ENCODE measurements around the gene SIGMAR1. TPM values are rescaled to one million over a fixed set of nuclear protein-coding genes. Genes with fewer than 3 reads are reported as not detected.

SIGMAR1 gene
- total RNA-seq, 1 donor from 2014 or later = 73.2 TPM

DNA sequence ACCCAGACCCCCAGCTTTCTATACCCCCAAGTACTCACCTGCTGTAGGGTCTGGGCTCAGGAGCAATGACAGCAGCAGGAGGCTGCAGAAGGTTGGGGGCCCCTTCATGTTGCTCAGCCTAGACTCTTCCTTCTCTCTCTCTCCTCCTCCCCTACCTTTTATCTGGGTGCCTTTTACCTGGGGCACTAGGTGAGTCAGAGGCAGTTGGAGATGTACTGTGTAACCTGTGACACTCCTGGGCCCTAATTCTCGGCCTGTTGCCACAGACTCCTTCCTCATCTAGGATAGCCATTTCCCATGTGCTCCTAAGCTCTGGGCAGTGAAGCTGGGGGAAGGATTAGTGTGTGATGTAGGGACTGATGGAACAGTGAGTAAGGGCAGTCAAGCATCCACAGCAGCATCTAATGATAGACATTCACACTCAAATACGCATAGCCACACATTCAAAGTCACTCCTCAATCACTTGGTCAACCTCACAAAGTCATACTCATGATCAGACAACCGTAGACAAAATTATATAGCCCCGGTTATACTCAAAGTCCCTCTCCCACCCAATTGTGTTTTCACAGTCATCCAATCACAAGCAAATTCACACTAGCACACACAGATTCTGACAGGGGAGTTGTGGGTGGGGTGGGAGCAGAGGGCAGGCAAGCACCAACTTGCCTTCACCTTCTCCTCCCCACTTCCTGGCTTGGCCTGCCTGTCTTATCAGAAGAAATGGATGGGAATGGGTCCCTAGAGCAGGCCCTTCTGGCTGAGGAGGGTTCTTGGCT, 25.1 kb upstream of the SIGMAR1 start, which contains the start of gene CCL27:
CCL27 (minus strand) TSS at position 132 of the 777 bp plus-strand sequence; CDS start at position 108, 24 bp downstream.
- Histone ChIP-seq H3K4me2 (ENCODE audit: low read length) (no peak within 1 kb of the TSS), H3K79me2 (ENCODE audit: insufficient read depth, low read length) (peaks cover 14% of the 10 kb centered on the region), H3K27me3 (ENCODE audit: insufficient read depth, low read length) (no peaks in the 10 kb centered on the region), H3K4me1 (ENCODE audit: insufficient read depth, low read length) (peaks cover 12% of the 10 kb centered on the region), H3K9ac (ENCODE audit: low read length) (no peak within 1 kb of the TSS), H3K27ac (ENCODE audit: low read depth, low read length) (no peak within 1 kb of the TSS), H3K4me3 (ENCODE audit: insufficient read depth, low read depth, low read length) (no peak within 1 kb of the TSS), H3K9me3 (ENCODE audit: insufficient read depth, low read depth, low read length) (no peaks in the 10 kb centered on the region), H4K20me1 (ENCODE audit: insufficient read depth, low read length) (peaks cover 6% of the 10 kb centered on the region), H2AFZ (ENCODE audit: low read depth, low read length) (no peak within 1 kb of the TSS), H3K36me3 (ENCODE audit: insufficient read depth, low read length) (no peaks in the 10 kb centered on the region)
- DNase-seq (ENCODE audit: low read depth) = no peak
- FAIRE-seq = no peak
- peak within 1 kb of the TSS; percentile 11 for H3K27ac Mint-ChIP-seq (ENCODE audit: unreplicated experiment)
- no peaks in the 10 kb centered on the region for H3K9me3 Mint-ChIP-seq (ENCODE audit: unreplicated experiment)
- peak within 1 kb of the TSS; percentile 34 for H3K4me3 Mint-ChIP-seq (ENCODE audit: unreplicated experiment)
- no peaks in the 10 kb centered on the region for H3K27me3 Mint-ChIP-seq (ENCODE audit: low read depth, unreplicated experiment)
- TF ChIP-seq EZH2 (IDR thresholded peaks at IDR 0.05; ENCODE audit: insufficient read depth, low read length) = no peak
- TF ChIP-seq, protein P1, sequence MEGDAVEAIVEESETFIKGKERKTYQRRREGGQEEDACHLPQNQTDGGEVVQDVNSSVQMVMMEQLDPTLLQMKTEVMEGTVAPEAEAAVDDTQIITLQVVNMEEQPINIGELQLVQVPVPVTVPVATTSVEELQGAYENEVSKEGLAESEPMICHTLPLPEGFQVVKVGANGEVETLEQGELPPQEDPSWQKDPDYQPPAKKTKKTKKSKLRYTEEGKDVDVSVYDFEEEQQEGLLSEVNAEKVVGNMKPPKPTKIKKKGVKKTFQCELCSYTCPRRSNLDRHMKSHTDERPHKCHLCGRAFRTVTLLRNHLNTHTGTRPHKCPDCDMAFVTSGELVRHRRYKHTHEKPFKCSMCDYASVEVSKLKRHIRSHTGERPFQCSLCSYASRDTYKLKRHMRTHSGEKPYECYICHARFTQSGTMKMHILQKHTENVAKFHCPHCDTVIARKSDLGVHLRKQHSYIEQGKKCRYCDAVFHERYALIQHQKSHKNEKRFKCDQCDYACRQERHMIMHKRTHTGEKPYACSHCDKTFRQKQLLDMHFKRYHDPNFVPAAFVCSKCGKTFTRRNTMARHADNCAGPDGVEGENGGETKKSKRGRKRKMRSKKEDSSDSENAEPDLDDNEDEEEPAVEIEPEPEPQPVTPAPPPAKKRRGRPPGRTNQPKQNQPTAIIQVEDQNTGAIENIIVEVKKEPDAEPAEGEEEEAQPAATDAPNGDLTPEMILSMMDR (IDR thresholded peaks at IDR 0.05; ENCODE audit: insufficient read depth, low read depth, low read length) = no peak
- peaks cover 15% of the 10 kb centered on the region for H3K36me3 Mint-ChIP-seq (ENCODE audit: low read depth, unreplicated experiment)
- peaks cover 2% of the 10 kb centered on the region for H3K4me1 Mint-ChIP-seq (ENCODE audit: low read depth, unreplicated experiment)

DNA sequence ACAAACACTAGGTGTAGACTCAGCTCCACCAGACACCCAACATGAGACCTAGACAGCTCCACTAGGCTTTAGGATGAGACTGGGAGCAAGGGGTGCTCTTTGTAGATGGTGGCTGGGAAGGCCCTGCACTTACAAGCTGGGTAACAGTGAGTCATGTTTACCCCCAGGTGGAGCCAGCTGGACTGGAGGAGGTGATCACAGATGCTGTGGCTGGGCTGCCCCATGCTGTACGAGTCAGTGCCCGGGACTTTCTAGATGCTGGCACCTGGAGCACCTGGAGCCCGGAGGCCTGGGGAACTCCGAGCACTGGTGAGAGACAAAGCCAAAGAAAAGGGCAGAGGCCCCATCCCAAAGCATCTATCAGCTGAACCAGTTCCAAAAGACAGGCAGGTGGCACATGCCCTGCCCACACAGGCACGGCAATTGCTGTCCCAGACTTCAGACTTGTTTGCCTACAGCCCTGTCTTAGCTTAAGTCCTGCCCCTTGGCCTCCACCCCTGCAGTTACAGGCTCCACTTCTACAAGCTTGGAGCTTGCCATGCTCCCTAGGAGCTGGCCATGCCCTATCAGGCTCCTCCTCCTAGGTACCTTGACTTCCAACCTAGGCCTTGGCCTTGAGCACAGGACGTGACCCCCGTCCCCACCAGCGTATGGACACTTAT, 22.1 kb upstream of the SIGMAR1 start:
- no peak overlapping the region for H3K4me3 ChIP-seq (ENCODE audit: insufficient read depth, low read depth, low read length)
- Mint-ChIP-seq H3K27ac (ENCODE audit: unreplicated experiment) (no peak overlapping the region), H3K4me3 (ENCODE audit: unreplicated experiment) (no peak overlapping the region), H3K36me3 (ENCODE audit: low read depth, unreplicated experiment) (peaks cover 20% of the 10 kb centered on the region), H3K9me3 (ENCODE audit: unreplicated experiment) (no peaks in the 10 kb centered on the region), H3K27me3 (ENCODE audit: low read depth, unreplicated experiment) (peaks cover 5% of the 10 kb centered on the region), H3K4me1 (ENCODE audit: low read depth, unreplicated experiment) (peaks cover 2% of the 10 kb centered on the region)
- no peak for DNase-seq (ENCODE audit: low read depth)
- H3K79me2 ChIP-seq (ENCODE audit: insufficient read depth, low read length) = no peaks in the 10 kb centered on the region
- no peak overlapping the region for H3K27ac ChIP-seq (ENCODE audit: low read depth, low read length)
- H3K9me3 ChIP-seq (ENCODE audit: insufficient read depth, low read depth, low read length) = no peaks in the 10 kb centered on the region
- no peaks in the 10 kb centered on the region for H4K20me1 ChIP-seq (ENCODE audit: insufficient read depth, low read length)
- no peaks in the 10 kb centered on the region for H3K27me3 ChIP-seq (ENCODE audit: insufficient read depth, low read length)
- H2AFZ ChIP-seq (ENCODE audit: low read depth, low read length) = no peak overlapping the region
- peaks cover 4% of the 10 kb centered on the region for H3K4me1 ChIP-seq (ENCODE audit: insufficient read depth, low read length)
- TF ChIP-seq, protein P1 (IDR thresholded peaks at IDR 0.05; ENCODE audit: insufficient read depth, low read depth, low read length) = no peak
- TF ChIP-seq EZH2 (IDR thresholded peaks at IDR 0.05; ENCODE audit: insufficient read depth, low read length) = no peak
- H3K9ac ChIP-seq (ENCODE audit: low read length) = no peak overlapping the region
- no peaks in the 10 kb centered on the region for H3K36me3 ChIP-seq (ENCODE audit: insufficient read depth, low read length)
- no peak overlapping the region for H3K4me2 ChIP-seq (ENCODE audit: low read length)
- FAIRE-seq = no peak

Measured in astrocyte (in vitro differentiated cells and primary cell).